CD1c-positive myeloid dendritic cell (primary cell): Measurements from ENCODE around the gene GPC3.

Experiments
- DNase-seq: peaks from one replicate; pipeline ENCODE4 v3.0.0-alpha.2; 2016; ENCODE audit errors: extremely low spot score

GPC3 gene

DNA sequence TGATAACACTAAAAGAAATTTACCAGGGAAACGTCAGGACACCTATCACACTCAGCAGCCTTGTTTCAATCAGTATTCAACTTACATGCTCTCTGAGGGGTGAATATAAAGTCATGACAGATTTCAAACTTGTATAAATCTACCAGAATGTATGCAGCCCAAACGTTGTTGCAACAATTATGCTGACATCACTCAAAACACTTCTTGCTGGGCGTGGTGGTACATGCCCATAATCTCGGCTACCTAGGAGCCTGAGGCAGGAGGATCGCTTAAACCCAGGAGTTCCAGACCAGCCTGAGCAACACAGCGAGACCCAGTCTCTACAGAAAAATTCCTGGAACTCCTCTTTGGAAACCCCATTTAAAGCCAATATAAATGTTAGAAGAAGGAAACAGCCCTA is 303.5 kb downstream of the GPC3 start:
- DNase-seq = no peak

DNA sequence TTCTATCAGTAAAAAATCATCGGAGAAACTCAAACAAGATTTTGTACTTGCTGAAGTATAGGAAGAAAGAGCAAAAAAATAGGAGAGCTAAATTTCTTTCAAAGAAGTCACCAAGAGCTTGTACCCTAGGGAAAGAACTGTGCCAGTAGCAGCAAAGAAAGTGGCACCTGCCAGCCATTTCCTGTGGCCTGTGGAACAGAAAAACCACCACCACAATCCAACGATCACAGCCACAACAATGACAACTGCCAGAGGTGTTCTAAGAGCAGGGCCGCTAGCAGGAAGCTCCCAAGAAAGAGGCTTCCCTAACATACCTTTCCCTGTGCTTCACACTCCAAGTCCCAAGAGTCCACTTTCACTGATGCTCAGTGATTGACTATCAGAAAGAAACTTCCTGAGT is 304.0 kb downstream of the GPC3 start:
- no peak for DNase-seq

DNA sequence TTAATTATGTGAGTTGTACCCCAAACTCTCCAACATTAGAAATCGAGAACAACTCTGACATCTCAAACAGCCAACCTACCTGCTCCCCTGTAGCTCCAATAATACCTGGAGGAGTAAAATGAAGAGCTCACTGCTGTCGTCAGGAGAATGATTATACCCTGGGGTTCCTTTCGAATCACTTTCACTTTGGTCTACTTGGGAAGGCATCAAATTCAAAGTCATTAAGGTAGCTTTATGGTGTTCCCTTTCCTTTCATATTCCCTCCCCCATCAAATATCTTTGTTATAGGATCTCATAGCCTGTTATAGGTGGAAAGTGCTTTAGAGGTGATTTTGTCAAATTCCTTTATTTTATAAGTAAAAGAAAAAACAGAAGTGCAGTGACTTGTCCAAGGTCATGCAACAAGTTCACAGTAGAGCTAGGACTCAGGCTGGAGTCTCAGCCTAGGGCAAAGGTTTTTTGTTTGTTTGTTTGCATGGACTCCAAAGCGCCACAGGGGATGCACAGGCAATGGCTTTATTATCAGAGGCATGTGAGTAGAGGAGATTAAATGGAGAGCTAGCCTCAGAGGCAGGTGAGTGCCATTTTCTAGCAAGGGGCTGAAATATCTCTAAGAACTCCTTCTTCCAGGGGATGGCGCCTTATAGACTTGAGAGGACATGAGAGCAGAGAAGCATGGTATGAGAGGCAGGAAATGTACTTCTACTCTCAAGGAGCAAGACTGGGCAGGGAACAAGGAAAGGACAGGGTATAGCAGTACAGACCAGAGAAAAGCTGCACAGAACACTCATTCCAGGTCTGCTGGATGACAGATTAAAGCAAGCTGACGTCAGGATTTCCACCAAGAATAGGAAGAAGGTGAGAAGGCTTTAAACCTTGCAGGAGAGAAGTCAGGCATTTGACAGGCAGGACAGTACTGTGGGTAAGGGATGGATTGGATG is 308.0 kb downstream of the GPC3 start:
- no peak for DNase-seq

DNA sequence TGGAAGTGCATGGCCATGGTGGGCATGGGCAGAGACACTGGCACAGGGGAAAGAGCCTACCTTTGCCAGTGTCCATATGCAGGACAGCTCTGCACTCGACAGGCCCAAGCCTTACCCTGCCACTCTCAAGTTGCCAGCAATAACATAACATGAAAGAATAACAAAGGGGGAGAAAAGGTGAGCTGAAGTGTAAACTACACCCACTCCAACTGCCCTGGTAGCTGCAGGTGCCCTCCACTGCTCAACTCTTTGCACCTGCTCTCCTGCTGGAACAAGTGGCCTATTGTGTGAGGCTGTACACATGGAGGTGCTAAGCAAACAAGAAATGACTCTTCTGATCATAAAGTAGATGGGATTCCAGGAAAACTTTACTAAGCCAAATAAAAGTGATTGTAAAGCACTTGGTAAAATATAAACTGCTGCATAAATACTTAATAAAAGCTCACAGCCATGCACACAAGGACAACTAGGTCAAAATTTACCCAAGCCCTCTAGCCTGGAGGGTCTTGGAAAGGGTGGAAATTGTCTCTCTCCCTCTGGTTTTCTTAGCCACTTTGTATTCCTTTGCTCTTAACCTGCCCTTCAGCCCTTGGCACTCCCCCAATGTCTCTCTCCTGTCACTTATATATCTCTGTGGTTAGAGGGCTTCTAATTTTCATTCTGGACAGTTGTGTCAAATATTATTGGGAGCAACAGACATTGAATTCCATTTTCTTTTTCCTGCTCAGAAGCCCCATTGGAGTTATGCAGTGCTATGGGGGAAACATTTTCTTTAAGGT is 308.9 kb downstream of the GPC3 start:
- DNase-seq = no peak

DNA sequence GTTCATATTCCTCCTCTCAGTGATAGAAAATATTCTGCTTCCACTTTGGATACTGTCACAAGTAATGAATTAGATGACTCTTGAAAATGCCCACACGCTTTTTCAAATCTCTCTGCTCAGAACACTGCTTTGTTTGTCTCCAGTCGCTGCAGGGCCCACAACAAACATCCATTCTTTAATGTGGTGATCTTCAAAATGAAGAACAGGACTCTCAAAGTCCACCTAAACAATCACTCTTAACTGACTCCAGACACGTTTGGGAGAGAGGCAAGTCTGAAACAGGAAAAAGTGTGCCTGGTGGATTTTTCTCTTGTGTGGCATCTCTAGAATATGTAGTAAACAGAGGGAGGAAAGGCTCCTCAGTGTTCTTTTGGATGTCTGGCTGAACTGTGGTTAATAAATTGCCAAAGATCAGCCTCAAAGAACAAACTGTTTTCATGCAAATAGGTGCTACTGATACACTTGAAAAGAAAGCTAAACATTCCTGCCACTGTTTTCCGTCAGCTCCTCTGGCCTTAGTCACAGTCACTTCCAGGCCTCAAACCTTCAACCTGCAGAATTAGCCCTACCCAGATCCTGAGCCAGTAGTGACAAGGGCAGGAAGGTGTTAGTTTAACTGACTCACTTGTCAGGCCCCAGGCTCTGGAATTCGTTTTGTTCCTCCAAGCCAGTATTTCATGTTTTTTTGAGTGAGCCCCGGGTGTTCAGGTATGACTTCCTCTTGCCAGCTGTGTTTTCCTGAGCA is 310.5 kb downstream of the GPC3 start:
- no peak for DNase-seq

DNA sequence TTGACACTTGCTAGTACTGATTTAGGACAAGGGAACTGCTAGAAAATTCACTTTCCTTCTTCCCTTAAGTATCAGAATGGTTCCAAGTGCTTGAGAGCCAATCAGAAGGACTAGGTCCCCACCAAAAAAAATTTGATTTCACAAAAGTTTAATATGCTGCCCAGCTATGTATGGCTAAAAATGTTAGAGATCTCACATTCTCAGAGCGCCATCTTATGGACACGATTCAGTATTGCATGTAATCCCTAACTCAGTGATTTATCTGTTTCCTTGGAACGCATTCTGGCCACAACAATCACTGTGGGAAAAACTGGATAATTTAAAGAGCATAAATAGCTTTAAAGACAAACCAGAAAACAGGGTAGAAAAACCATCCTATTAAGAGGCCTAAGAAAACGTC is 315.0 kb downstream of the GPC3 start:
- DNase-seq = peak; percentile 59

DNA sequence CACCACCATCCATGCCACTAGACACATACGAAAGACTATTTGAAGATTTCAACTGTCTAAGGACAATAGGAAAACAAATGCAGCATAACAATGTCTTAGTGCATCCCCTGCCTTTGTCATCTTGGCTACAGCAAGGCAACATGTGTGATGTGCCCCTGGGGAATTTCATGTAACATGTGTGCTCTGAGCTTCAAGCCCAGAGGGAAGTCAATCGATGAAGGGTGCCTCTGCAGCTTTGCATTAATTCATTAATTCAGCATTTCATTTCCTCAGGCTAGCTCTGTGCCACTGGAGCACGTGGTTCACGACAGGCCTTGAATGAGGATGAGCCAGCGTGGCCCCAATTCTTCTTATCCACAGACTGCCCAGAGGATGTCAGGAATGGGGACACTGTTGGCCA is 316.2 kb downstream of the GPC3 start:
- no peak for DNase-seq

DNA sequence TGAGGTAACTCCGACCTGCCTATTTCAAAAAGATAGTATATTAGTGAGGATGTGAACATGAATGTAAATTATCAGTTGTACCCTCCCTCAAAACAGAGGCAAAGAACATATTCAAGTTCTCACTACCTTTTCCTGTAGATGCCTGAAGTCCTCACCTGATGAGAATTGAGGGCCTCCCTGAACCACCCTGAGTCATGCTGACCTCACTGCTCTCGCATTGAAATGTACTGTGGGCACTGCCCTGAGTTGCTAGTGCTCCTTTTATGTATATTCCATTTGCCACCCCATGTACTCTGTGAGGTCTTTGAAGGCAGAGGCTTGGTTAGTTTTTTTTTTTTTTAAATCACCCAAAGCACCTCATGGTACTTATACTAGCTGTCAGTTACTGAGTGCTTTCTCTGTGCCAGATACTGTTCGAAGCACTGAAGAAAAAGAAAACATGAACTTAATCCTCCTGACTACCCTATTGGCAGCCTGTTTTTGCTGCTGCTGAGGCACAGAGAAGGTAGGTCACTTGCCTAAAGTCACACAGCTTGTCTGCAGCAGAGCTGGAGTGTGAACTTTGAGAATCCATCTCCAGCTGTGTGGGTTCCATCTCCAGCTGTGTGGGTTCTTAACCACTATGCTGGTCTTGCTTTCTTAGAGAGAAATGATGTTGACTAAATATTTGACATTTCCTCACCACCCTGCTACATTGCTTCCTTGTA is 317.0 kb downstream of the GPC3 start:
- DNase-seq = no peak

DNA sequence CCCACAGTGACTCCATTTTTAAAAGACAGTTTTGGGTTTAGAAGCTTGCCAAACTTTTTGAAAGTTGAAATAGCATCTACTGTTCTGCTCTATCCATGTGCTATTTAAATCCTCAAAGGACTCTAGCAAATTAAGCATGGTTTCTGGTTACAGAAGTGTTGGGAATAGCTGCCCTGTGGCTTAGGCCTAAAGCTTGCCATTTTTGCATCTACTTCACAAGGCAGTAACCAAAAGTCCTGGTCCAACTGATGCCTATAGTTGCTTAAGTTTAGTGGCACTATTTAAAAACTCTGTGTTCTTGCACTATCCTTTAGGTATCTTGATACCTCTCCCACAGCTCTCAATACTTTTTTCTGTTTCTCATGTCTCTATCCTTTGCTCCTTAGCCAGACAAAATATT is 319.1 kb downstream of the GPC3 start:
- DNase-seq = no peak

DNA sequence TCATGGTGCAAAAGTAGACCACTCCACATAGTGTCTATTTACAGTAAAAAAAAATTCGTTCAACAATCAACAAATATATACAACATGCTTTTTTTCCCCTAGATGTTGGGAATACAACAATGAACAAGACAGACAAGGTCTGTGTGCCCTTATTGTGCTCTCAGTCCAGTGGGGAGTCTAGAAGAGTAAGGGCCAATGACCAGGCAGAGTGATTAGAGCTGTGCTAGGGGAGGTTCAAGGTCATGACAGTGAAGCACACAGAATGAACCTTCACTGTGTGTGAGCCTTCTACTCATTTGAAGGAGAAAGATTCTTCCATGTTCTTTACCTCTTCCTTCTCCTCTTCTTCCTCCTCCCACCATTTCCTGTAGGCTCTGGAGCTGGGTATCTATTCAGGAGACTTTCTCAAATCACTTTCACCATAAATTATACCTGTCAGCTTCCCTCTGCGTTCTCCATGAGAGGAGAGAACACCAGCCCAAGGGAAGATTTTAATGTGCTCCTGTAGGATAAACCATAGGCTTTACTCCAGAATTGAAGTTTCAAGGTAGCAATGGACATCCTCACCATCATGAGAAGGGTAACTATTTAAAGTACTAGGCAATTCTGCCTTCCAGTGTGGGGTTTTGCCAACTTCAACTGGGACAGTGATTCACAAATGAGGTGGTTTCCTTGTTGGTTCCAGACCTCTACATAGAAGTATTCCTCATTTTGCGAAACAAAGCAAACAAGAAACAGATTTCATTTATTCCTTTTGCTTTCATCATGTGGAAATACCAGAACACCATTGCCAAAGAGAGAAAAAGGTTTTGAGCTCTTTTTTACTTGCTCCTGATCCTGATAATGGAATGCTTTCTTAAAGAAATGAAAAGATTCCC is 323.2 kb downstream of the GPC3 start:
- DNase-seq = no peak

DNA sequence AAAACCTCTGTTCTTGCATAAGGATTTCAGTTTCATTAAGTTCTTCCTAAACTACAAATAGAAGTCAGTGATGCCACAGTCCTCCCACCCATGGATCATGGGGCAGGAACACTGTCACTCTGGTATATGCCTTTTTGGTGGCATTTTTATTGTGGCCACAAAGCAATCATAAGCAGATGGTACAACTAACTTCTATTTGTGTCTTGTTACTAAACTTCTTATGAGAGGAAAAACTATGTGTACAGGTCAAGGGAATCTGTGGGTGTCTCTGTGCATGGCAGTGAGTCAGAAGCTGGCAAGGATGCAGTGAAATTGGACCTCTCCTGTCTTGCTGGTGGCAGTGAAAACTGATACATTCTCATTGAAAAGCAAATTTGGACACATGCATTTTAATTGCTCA is 325.1 kb downstream of the GPC3 start:
- peak; percentile 45 for DNase-seq

DNA sequence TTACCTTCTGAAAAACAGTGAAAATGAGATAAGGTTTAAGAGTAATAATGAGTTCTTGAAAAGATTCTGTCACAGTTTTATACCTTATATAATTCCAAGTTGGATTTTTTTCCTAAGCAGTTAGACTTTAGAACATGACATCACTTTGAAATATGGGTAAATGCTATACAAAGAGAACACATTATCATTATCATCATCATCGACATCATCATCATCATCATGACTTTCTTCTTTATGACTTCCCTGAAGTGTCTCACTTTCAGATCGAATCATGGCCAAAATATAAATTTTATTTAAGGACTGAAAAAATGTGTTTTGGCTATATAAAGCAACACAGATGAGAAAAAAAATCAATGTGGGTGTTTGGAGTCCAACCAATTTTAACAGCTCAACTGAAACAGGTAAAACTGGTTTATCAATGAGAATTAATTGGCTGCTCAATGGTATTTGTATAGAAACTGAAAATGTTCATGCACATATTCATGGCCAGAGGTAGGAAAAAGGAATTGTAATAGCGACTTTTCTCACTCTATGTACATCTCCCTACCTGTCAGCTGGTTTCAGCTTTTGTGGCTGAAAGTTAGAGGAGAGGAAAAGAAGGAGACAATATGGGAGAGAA is 327.0 kb downstream of the GPC3 start:
- DNase-seq = no peak

DNA sequence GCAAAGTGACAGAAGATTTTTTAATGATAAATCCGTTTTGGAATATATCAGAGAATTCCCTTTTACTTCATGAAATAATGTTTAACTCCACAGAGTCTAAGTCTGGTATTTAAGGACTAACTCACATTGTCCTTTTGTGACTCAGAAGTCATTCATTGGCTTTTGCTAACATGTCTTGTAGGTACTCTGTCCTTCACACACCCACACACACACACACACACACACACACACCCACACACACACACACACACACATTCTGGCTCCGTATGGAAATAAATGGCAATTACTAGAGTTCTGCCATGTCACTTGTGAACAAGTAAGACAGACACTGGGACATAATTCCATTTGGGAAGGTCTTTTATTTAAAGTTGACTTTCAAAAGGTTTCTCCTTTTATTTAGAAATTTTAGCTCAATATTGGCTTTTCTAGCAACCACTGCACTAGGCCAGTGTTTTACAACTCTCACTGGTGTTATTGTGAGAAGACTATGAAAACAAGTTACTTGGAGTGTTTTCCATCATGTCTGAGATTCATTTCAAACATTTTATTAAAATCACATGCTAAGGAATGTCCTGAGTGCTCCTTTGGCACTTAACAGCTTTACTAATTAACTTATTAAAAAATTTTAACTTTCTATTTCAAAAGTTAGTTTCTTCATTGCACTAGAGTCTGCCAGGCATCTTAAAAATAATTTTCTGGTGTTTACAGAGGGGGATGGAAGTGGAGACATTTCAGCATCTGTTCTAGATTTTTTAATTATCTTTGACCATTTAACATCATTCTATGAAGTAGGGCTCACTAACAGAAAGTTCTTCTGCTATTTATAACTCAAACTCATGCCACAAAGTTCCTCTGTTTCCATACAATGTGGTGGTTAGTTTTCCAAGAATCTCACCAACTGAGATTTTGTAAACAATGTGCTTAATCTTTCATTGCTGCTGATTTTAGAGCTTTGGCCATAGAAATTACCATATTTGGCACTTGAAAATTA is 329.8 kb downstream of the GPC3 start:
- no peak for DNase-seq

DNA sequence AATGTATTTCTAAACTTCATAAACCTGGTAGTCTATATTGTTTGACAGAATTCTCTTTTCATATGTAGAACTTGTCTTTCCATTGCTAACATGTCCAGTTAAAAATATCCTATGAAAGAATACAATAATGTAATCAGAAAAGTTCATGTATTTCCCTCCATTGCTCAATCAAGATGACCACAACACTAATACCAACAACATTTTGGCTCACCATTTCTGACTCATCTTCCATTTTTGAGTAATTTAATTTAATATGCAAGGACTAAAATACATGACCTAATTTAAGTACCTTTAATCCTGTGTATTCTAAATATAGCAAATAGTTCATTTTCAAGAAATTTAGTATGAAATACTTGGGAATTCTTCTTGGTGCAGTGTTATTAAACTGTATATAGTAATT is 330.6 kb downstream of the GPC3 start:
- peak; percentile 41 for DNase-seq

DNA sequence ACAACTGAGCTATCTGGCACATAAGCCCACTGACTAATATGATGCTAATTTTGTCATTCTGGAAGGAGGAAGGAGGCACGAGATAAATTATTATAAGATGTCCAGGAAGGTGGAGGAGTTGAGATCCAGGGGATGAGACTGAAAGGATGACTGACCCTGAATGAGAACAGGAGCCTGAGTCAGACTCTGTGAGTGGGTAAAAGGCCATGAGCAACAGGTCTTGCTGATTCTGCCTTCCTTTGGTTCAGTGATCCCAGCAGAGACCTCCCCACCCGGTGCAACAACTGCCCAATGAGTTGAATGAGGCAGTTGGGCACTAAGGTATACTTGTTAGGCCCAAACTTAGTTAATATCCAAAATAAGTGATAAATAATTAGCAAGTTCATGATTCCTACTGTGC is 332.0 kb downstream of the GPC3 start:
- no peak for DNase-seq

DNA sequence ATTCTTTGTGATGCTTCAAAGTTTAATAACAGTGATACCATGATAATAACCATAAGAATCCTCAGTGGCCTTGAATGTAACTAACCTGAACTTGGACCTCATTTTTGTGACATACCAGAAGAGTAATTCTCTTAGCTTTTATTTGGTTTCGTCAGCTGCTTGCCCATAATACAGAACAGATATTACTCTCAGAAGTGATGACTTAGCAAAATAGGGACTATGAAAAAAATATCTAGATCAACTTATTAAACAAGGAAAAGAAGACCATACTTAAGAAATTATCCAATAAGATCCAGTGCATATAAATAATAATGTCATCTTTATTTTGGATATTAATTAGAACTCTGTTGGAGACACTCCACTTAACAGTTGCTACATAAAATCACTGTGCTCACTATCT is 333.2 kb downstream of the GPC3 start:
- no peak for DNase-seq

DNA sequence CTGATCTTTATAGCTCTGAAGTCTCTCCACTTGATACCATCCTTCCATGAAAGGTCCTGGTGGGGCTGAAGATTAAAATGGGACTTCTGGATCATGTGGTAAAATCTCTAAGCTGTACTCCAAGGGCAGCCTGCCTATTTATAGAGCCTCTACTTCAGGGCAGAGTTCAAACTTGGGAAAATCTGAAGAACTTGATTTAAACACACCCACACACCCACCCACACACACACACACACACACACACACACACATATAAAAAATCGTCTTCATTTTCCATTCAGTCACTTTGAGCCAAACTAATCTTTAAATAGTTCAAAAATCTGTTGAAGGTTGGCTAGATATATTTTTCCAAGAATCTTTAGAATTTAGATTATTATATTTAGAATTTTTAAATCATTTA is 335.2 kb downstream of the GPC3 start:
- DNase-seq = no peak

DNA sequence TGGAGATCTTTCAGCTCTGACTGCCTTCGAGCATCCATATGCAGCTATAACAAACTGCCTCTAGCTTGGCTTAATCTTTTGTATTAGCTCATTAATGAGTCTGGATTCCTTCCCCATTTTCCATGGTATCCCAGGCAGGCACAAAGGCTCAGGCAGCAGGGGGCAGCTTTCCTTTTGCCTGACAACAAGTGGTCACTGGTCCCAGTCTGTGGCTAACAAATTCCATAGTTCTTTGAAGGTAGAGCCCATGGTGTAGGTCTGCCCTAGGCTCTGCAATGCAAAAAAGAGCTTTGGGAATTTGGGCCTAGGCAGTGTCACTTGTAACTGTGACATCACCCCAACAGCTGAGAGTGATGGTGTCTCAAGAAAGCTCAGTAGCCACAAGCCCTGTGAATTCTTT is 335.7 kb downstream of the GPC3 start:
- DNase-seq = no peak

DNA sequence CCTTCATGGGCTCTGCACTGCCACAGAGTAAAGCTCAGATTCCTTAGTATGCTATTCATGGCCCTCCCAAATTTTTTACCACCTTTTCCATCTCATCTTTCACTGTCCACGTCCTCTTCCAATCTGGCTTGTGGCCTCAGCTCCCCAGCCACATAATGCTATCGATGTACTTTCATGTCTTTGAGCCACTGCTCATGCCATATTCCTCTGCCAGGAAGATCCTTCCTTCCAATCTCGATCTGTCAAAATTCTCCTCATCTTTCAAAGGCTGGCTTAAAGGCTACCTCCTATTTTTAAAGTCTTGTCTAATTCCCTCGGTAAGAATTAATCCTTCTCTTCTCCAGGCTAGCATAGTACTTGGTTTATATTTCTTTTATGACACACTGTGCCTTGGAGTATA is 336.8 kb downstream of the GPC3 start:
- no peak for DNase-seq
